Spleen (tissue), 11 donors: Measurements from ENCODE around the gene LHFPL5. TPM values are rescaled to one million over a fixed set of nuclear protein-coding genes. Genes with fewer than 3 reads are reported as not detected.

Experiments
- DNase-seq: peaks from one replicate; pipeline ENCODE4 v3.0.0-alpha.2; 2020
- H3K27ac ChIP-seq, 8 donors: fragments of 200-600 bp; sonication (generic) in 7 of 8; 1 replicate in 4 of 8; 2 replicates in 4 of 8; pipeline versions ENCODE4 v1.5.0 to v1.8.0; 2016 to 2021; ENCODE audit warnings: inconsistent platforms in 4 of 8, mild to moderate bottlenecking in 4 of 8, moderate library complexity in 1 of 8
- H3K27me3 ChIP-seq, 7 donors: fragments of 200-600 bp; sonication (generic) in 6 of 7; replicated peaks in 1 of 7; 1 replicate in 4 of 7; 2 replicates in 3 of 7; pipeline versions ENCODE4 v1.5.0 to v1.8.0; 2016 to 2021; ENCODE audit warnings: inconsistent platforms in 3 of 7, mild to moderate bottlenecking in 1 of 7
- H3K36me3 ChIP-seq, 6 donors: fragments of 200-600 bp; sonication (generic) in 5 of 6; 1 replicate in 4 of 6; 2 replicates in 2 of 6; pipeline versions ENCODE4 v1.5.0 to v1.8.0; 2016 to 2021; ENCODE audit warnings: inconsistent platforms in 2 of 6
- H3K4me1 ChIP-seq, 6 donors: fragments of 200-600 bp; sonication (generic) in 5 of 6; 1 replicate in 3 of 6; 2 replicates in 3 of 6; pipeline versions ENCODE4 v1.5.0 to v1.8.0; 2016 to 2021; ENCODE audit warnings: inconsistent platforms in 3 of 6
- H3K4me3 ChIP-seq, 8 donors: fragments of 200-600 bp; sonication (generic) in 7 of 8; 1 replicate in 4 of 8; 2 replicates in 4 of 8; pipeline versions ENCODE4 v1.5.0 to v1.8.0; 2016 to 2021; ENCODE audit warnings: inconsistent platforms in 4 of 8, mild to moderate bottlenecking in 4 of 8, moderate library complexity in 2 of 8
- H3K9me3 ChIP-seq, 8 donors: fragments of 200-600 bp; sonication (generic) in 7 of 8; 1 replicate in 4 of 8; 2 replicates in 4 of 8; pipeline versions ENCODE4 v1.5.0 to v1.8.0; 2016 to 2021; ENCODE audit warnings: inconsistent platforms in 4 of 8
- POLR2A ChIP-seq, 3 donors: fragments of 450-650 bp; IDR thresholded peaks; one replicate each; pipeline ENCODE4 v1.5.1; 2017; ENCODE audit warnings: antibody characterized with exemption in 3 of 3, mild to moderate bottlenecking in 1 of 3
- POLR2AphosphoS5 ChIP-seq, 3 donors: sonication (generic); formaldehyde crosslinking; IDR thresholded peaks; one replicate each; pipeline ENCODE4 v1.5.1; 2017; ENCODE audit warnings: antibody characterized with exemption in 3 of 3
- WGBS, 5 donors: extraction: QIAGEN DNeasy Blood & Tissue Kit in 3 of 5; methylation state at CpG; one replicate each; pipeline versions ENCODE4 v1.1.5 to v1.1.7; 2013 to 2018; 5-methylcytosine and 5-hydroxymethylcytosine counted together
- intact Hi-C: fragments of 100-400 bp; cut with DNase I; formaldehyde crosslinking; loops from one replicate; pipeline ENCODE4 v1.15.0; 2023; ENCODE audit warnings: low total_unique reads
- polyA plus RNA-seq, 3 donors: library from polyadenylated mRNA; stranded (reverse); fragments of 200-250 nt; gene quantifications; one replicate each; pipeline ENCODE4 v1.2.1, GENCODE V29; 2013
- total RNA-seq, 7 donors: library from RNA; depleted of rRNA in 3 of 7; stranded (reverse); fragments of >200 nt in 3 of 7; fragmentation: NEBNext Ultra II Directional in 4 of 7; extraction: Animal tissue kit (Norgen Biotek cat#: 25700) in 4 of 7; gene quantifications; one replicate each; pipeline versions ENCODE4 v1.1.0 to v1.2.1, GENCODE V29; 2016 to 2021
- TF ChIP-seq, protein P1 (sequence below), 11 experiments: fragments of 200-600 bp in 7 of 11; fragments of 450-650 bp in 4 of 11; sonication (generic) in 4 of 11; IDR thresholded peaks in 8 of 11; conservative IDR thresholded peaks in 3 of 11; 1 replicate in 7 of 11; 2 replicates in 4 of 11; pipeline versions ENCODE4 v1.4.0 to v1.8.0; 2016 to 2021; ENCODE audit warnings: antibody characterized with exemption in 11 of 11, inconsistent platforms in 4 of 11, mild to moderate bottlenecking in 1 of 11
- donor health status: healthy with polysubstance abuse.
- donor health status: DM: no; HTN: no; CAD: no; lungs with moderate emphysema.
- donor health status: DM: no; HTN: no; CAD: no.
- donor health status: Bipolar disorder and iron deficiency.
- donor health status: healthy.
- donor health status: DM: no; HTN: no; CAD: no.
- donor health status: DM: yes; HTN: yes; CAD: no.

LHFPL5 gene
- total and polyA plus RNA-seq, 10 donors = not detected

DNA sequence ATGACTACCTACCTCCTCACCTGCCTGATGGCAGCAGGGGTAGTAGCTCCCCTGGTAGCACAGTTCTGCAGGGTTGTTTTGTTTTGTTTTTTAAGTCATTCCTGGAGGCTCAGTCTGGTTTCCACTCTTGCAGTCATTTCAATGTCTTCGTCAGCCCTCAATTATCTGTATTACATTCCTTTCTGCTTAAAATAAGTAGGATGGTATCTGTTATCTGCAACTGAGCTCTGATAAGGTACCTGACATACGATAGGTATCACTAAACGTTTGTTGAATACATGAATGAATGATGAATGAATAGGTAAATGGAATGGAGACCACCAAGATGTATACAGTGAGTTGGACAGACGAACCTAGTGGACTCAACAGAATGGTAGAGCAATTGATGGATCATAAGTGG lies 35.9 kb upstream of the LHFPL5 start:
- peaks cover 0 to 20% (median 12%) of the 10 kb centered on the region in 7 donors for H3K27me3 ChIP-seq
- H3K9me3 ChIP-seq = no peaks in the 10 kb centered on the region
- no peak for DNase-seq
- H3K36me3 ChIP-seq = no peaks in the 10 kb centered on the region
- no peak overlapping the region for H3K4me3 ChIP-seq
- TF ChIP-seq POLR2AphosphoS5 (IDR thresholded peaks at IDR 0.05) (no peak), POLR2A (IDR thresholded peaks at IDR 0.05) (no peak)
- TF ChIP-seq, protein P1, sequence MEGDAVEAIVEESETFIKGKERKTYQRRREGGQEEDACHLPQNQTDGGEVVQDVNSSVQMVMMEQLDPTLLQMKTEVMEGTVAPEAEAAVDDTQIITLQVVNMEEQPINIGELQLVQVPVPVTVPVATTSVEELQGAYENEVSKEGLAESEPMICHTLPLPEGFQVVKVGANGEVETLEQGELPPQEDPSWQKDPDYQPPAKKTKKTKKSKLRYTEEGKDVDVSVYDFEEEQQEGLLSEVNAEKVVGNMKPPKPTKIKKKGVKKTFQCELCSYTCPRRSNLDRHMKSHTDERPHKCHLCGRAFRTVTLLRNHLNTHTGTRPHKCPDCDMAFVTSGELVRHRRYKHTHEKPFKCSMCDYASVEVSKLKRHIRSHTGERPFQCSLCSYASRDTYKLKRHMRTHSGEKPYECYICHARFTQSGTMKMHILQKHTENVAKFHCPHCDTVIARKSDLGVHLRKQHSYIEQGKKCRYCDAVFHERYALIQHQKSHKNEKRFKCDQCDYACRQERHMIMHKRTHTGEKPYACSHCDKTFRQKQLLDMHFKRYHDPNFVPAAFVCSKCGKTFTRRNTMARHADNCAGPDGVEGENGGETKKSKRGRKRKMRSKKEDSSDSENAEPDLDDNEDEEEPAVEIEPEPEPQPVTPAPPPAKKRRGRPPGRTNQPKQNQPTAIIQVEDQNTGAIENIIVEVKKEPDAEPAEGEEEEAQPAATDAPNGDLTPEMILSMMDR (IDR thresholded peaks at IDR 0.05 in 8 of 11, conservative IDR thresholded peaks at IDR 0.05 in 3 of 11) = no peak
- H3K27ac ChIP-seq = no peak overlapping the region
- peaks cover 0 to 24% (median 13%) of the 10 kb centered on the region in 6 donors for H3K4me1 ChIP-seq
- WGBS, 5 donors = 78 to 84% (median 81%) methylated on average over 4 of the region's 4 CpGs
- intact Hi-C loops = no loop called here

DNA sequence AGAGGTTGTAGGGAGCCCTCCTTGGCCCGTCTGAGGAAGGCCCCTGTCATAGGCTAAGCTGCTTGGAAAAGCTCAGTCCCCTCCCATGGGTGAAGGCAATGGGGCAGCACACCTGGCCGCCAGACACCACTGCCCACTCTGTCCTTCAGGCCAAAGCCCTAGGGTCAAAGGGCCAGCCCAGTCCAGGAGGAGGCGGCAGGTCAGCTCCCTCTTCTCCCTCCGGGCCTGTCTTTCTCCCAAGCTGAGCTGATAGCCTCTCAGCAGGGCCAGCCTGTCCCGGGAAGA lies 33.9 kb upstream of the LHFPL5 start:
- peaks cover 0 to 25% (median 14%) of the 10 kb centered on the region in 6 donors for H3K4me1 ChIP-seq
- WGBS, 5 donors = 50 to 61% (median 58%) methylated on average over 4 to 5 of the region's 5 CpGs
- intact Hi-C loops = no loop called here
- TF ChIP-seq, protein P1 (IDR thresholded peaks at IDR 0.05 in 8 of 11, conservative IDR thresholded peaks at IDR 0.05 in 3 of 11) = no peak
- TF ChIP-seq POLR2AphosphoS5 (IDR thresholded peaks at IDR 0.05) (no peak), POLR2A (IDR thresholded peaks at IDR 0.05) (no peak)
- no peak overlapping the region for H3K4me3 ChIP-seq
- H3K27ac ChIP-seq = peak overlapping the region in 3 of 8 donors; percentile 28 to 67 (median 48)
- H3K9me3 ChIP-seq = no peaks in the 10 kb centered on the region
- H3K36me3 ChIP-seq = no peaks in the 10 kb centered on the region
- DNase-seq = no peak
- H3K27me3 ChIP-seq = peaks cover 0 to 12% (median 8%) of the 10 kb centered on the region in 7 donors

DNA sequence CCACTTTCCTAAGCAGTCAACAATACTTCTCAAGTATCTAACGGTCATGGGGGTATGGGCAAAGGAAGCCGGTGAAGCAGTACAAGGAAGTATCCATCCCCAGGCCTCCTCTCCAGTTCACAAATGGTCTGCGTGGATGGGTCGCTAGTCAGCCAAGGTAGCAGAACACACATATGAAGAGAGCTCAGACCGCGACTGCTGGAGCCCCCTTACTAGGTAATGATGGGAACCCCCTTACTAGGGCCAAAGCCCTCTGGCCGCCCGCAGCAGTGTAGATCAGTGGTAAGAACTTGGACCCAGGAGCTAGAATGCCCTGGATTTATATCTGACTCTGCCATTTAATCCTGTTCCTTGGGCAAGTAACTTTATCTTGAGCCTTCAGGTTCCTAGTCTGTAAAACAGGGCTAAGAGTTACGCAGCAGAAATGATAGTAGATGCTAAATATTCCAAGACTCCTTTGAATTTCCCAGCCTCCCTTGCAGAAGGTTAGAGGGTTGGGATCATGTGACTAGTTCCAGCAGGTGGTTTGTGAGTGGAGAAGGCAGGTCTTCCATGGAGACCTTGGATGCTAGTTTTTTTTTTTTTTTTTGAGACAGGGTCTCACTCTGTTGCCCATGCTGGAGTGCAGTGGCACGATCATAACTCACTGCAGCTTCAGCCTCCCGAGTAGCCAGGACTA lies 30.9 kb upstream of the LHFPL5 start:
- intact Hi-C loops = no loop called here
- no peak for TF ChIP-seq POLR2A (IDR thresholded peaks at IDR 0.05)
- WGBS, 5 donors = 68 to 93% (median 78%) methylated on average over 11 of the region's 11 CpGs

DNA sequence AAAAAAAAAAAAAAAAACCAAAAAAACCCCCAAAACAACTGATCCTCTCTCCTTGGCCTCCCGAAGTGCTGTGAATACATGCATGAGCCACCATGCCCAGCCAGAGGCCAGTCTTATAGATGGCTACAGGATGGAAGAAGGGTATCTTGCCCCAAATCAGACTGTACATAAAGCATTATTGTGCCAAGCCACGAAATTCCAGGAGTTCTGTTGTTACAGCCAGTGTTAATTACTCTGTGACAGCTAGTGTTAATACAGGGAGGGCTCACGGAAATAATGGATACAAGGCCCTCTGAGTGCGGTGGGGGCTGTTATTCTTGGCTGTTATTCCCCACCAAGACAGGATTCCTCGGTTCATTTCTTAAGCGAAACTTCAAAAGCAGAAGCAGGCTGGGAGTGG lies 30.1 kb upstream of the LHFPL5 start:
- no peaks in the 10 kb centered on the region for H3K36me3 ChIP-seq
- no peak for DNase-seq
- peaks cover 0 to 35% (median 21%) of the 10 kb centered on the region in 6 donors for H3K4me1 ChIP-seq
- H3K4me3 ChIP-seq = no peak overlapping the region
- 83 to 88% (median 86%) methylated on average over 6 of the region's 6 CpGs for WGBS, 5 donors
- no peaks in the 10 kb centered on the region for H3K9me3 ChIP-seq
- TF ChIP-seq POLR2AphosphoS5 (IDR thresholded peaks at IDR 0.05) = no peak
- TF ChIP-seq POLR2A (IDR thresholded peaks at IDR 0.05) = no peak
- H3K27ac ChIP-seq = no peak overlapping the region
- H3K27me3 ChIP-seq = peaks cover 0 to 25% (median 18%) of the 10 kb centered on the region in 7 donors
- intact Hi-C loops = no loop called here

More for the DNA sequence above, 30.9 kb upstream of the LHFPL5 start:
- Histone ChIP-seq H3K27me3 (peaks cover 0 to 25% (median 18%) of the 10 kb centered on the region in 7 donors), H3K27ac (no peak overlapping the region), H3K36me3 (no peaks in the 10 kb centered on the region), H3K9me3 (no peaks in the 10 kb centered on the region), H3K4me1 (peaks cover 0 to 36% (median 21%) of the 10 kb centered on the region in 6 donors), H3K4me3 (no peak overlapping the region)
- DNase-seq = no peak

DNA sequence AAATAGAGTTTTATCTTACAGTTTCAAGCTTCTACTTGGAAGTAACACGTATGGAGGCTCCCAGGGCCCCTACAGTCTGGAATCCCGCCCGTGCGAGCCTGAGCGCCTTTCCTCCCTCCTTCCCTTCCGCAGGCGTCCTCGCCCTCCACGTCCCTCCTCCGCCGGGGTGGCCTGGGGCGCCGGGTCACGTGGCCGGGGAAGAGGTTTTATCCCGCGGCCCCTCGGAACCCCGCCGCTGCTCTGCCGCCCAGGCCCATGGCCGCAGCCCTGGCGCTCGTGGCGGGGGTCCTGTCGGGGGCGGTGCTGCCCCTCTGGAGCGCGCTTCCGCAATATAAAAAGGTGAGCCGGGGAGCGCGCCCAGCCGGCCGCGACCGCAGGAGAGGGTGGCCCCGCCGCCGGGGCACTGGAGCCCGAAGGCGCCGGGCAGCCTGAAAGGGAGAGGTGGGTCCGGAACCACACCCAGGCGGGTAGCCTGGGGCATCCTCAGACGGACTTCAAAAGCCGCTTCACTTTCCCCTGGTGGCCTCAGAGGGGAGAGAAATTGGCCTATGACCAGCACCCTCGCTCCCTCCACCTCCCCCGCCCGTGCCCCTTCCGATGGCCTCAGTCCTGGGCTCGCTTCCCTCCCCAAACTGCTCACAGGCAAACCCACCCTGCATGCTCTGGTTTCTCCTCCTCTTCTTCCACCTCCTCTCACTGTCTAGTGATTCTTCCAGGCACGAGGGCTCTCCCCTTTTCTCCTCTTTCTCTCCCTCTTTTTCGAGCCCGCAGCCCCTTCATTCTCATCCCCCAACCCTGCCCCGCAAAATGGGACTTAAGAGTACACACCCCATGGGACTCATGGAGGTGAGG lies 28.6 kb upstream of the LHFPL5 start, which contains the start of gene CLPSL2:
Gene CLPSL2, plus strand, starts transcription at position 235 of the 852 bp plus-strand sequence. Its CDS starts 21 bp downstream, at position 256.
- WGBS, 5 donors = 3 to 7% (median 4%) methylated on average over 35 to 56 of the region's 56 CpGs
- intact Hi-C loops = no loop called here
- Histone ChIP-seq H3K4me3 (peak within 1 kb of the TSS; percentile 25 to 69 (median 42)), H3K27me3 (peaks cover 0 to 25% (median 18%) of the 10 kb centered on the region in 7 donors), H3K9me3 (no peaks in the 10 kb centered on the region), H3K4me1 (peaks cover 0 to 20% (median 10%) of the 10 kb centered on the region in 6 donors), H3K27ac (no peak within 1 kb of the TSS), H3K36me3 (no peaks in the 10 kb centered on the region)
- DNase-seq = peak; percentile 79
- TF ChIP-seq POLR2A (IDR thresholded peaks at IDR 0.05) = no peak
- TF ChIP-seq, protein P1 (IDR thresholded peaks at IDR 0.05 in 8 of 11, conservative IDR thresholded peaks at IDR 0.05 in 3 of 11) = no peak
- no peak for TF ChIP-seq POLR2AphosphoS5 (IDR thresholded peaks at IDR 0.05)
